ENCODE results near the gene PACS1. TPM values are rescaled to one million over a fixed set of nuclear protein-coding genes. Genes with fewer than 3 reads are reported as not detected.

Gene PACS1
- total RNA-seq, 2 donors from 2014 or later: 65.1 to 84.1 TPM

- intact Hi-C loops (cut with DNase I): no loop called here
- no peak for DNase-seq (ENCODE audit: low spot score)
These were observed 122.2 kb downstream of the PACS1 start for GRCh38 chr11:66192181-66192863.

GRCh38 chr11:66194391-66194790 is 124.3 kb downstream of the PACS1 start:
- no peak for DNase-seq (ENCODE audit: low spot score)
- intact Hi-C loops (cut with DNase I): no loop called here

GRCh38 chr11:66195867-66196266 is 125.8 kb downstream of the PACS1 start:
- no peak for DNase-seq (ENCODE audit: low spot score)
- intact Hi-C loops (cut with DNase I): no loop called here

GRCh38 chr11:66203847-66204246 is 133.8 kb downstream of the PACS1 start:
- intact Hi-C loops (cut with DNase I): loop anchor here in 1 of 2 donors (10.0 kb wide), 1 partner anchor 119 kb away; no protein-coding TSS in a partner anchor
- peak; percentile 10 for DNase-seq (ENCODE audit: low spot score)

GRCh38 chr11:66204412-66204811 is 134.3 kb downstream of the PACS1 start:
- intact Hi-C loops (cut with DNase I): loop anchor here in 1 of 2 donors (10.0 kb wide), 1 partner anchor 120 kb away; no protein-coding TSS in a partner anchor
- DNase-seq (ENCODE audit: low spot score): no peak

GRCh38 chr11:66207816-66208215 is 137.7 kb downstream of the PACS1 start:
- DNase-seq (ENCODE audit: low spot score): no peak
- intact Hi-C loops (cut with DNase I): loop anchor here in 1 of 2 donors (10.0 kb wide), 1 partner anchor 123 kb away; no protein-coding TSS in a partner anchor

GRCh38 chr11:66211100-66211499 is 141.0 kb downstream of the PACS1 start:
- DNase-seq (ENCODE audit: low spot score): peak; percentile 52
- intact Hi-C loops (cut with DNase I): no loop called here

- intact Hi-C loops (cut with DNase I): no loop called here
- peak; percentile 43 for DNase-seq (ENCODE audit: low spot score)
These were observed 146.8 kb downstream of the PACS1 start for GRCh38 chr11:66216911-66217310.

- no peak for DNase-seq (ENCODE audit: low spot score)
- intact Hi-C loops (cut with DNase I): no loop called here
These were observed 148.0 kb downstream of the PACS1 start for GRCh38 chr11:66218036-66218435.

- DNase-seq (ENCODE audit: low spot score): peak; percentile 73
- intact Hi-C loops (cut with DNase I): no loop called here
These were observed 149.0 kb downstream of the PACS1 start for GRCh38 chr11:66218846-66219620.

- peak; percentile 75 for DNase-seq (ENCODE audit: low spot score)
- intact Hi-C loops (cut with DNase I): loop anchor here in 1 of 2 donors (10.0 kb wide), 1 partner anchor 65 kb away; the partner anchor contains the start of gene YIF1A
These were observed 149.9 kb downstream of the PACS1 start for GRCh38 chr11:66219846-66220565.

GRCh38 chr11:66220566-66220935 is 150.5 kb downstream of the PACS1 start:
- DNase-seq (ENCODE audit: low spot score): peak; percentile 51
- intact Hi-C loops (cut with DNase I): loop anchor here in 1 of 2 donors (10.0 kb wide), 1 partner anchor 64 kb away; the partner anchor contains the start of gene YIF1A

- intact Hi-C loops (cut with DNase I): loop anchor here in 1 of 2 donors (10.0 kb wide), 1 partner anchor 64 kb away; the partner anchor contains the start of gene YIF1A
- DNase-seq (ENCODE audit: low spot score): peak; percentile 34
These were observed 150.9 kb downstream of the PACS1 start for GRCh38 chr11:66221012-66221411.

- DNase-seq (ENCODE audit: low spot score): peak; percentile 59
- intact Hi-C loops (cut with DNase I): loop anchor here in 1 of 2 donors (10.0 kb wide), 1 partner anchor 63 kb away; the partner anchor contains the start of gene YIF1A
These were observed 151.7 kb downstream of the PACS1 start for GRCh38 chr11:66221726-66222236.

GRCh38 chr11:66222358-66223149 is 152.5 kb downstream of the PACS1 start:
- DNase-seq (ENCODE audit: low spot score): peak; percentile 96
- intact Hi-C loops (cut with DNase I): loop anchor here in 1 of 2 donors (10.0 kb wide), 1 partner anchor 62 kb away; the partner anchor contains the start of gene YIF1A

- peak; percentile 10 for DNase-seq (ENCODE audit: low spot score)
- intact Hi-C loops (cut with DNase I): loop anchor here in 1 of 2 donors (10.0 kb wide), 1 partner anchor 60 kb away; the partner anchor contains the start of gene YIF1A
These were observed 154.3 kb downstream of the PACS1 start for GRCh38 chr11:66224226-66224855.

GRCh38 chr11:66225066-66225465 is 155.0 kb downstream of the PACS1 start:
- intact Hi-C loops (cut with DNase I): loop anchor here in 1 of 2 donors (10.0 kb wide), 1 partner anchor 60 kb away; the partner anchor contains the start of gene YIF1A

GRCh38 chr11:66226101-66226500 is 156.0 kb downstream of the PACS1 start:
- intact Hi-C loops (cut with DNase I): loop anchor here in 1 of 2 donors (10.0 kb wide), 1 partner anchor 59 kb away; the partner anchor contains the start of gene YIF1A

More at GRCh38 chr11:66225066-66225465, 155.0 kb downstream of the PACS1 start:
- peak; percentile 5 for DNase-seq (ENCODE audit: low spot score)

More at GRCh38 chr11:66226101-66226500, 156.0 kb downstream of the PACS1 start:
- DNase-seq (ENCODE audit: low spot score): peak; percentile 29
